Effector memory CD8-positive, alpha-beta T cell (primary cell): ENCODE measurements around the gene POU3F3.

Source experiments
- ATAC-seq: fragments of 150-1000 bp; cut with Tn5 transposase; replicated peaks from 2 replicates; pipeline ENCODE4 v1.10.0; 2021; ENCODE audit warnings: mild to moderate bottlenecking, moderate library complexity
- DNase-seq, 3 experiments: peaks; one replicate each; pipeline ENCODE4 v3.0.0; 2021
- H3K27ac Mint-ChIP-seq, 2 donors: one replicate each; pipeline ENCODE4 v1.8.0; 2022; ENCODE audit warnings: mild to moderate bottlenecking in 2 of 2, mixed read lengths in 2 of 2, moderate library complexity in 2 of 2
- H3K27me3 Mint-ChIP-seq, 2 donors: one replicate each; pipeline ENCODE4 v1.8.0; 2022; ENCODE audit warnings: mixed read lengths in 2 of 2
- H3K36me3 Mint-ChIP-seq: one replicate; pipeline ENCODE4 v1.8.0; 2022; ENCODE audit warnings: mild to moderate bottlenecking, moderate library complexity, mixed read lengths; ENCODE audit not compliant: insufficient read depth
- H3K4me1 Mint-ChIP-seq, 2 donors: one replicate each; pipeline ENCODE4 v1.8.0; 2022; ENCODE audit warnings: low read depth in 2 of 2, mixed read lengths in 2 of 2
- H3K4me3 Mint-ChIP-seq, 2 donors: one replicate each; pipeline ENCODE4 v1.8.0; 2022; ENCODE audit warnings: mild to moderate bottlenecking in 2 of 2, mixed read lengths in 2 of 2, moderate library complexity in 2 of 2
- H3K9me3 Mint-ChIP-seq, 2 donors: one replicate each; pipeline ENCODE4 v1.8.0; 2022; ENCODE audit warnings: mixed read lengths in 2 of 2

POU3F3 gene

GRCh38 chr2:104859766-104860450, 6.0 kb downstream of the POU3F3 start:
- Mint-ChIP-seq H3K27ac (no peak overlapping the region), H3K27me3 (peaks cover 74 to 85% of the 10 kb centered on the region in 2 donors), H3K9me3 (peaks cover 0 to 3% of the 10 kb centered on the region in 2 donors), H3K4me1 (peaks cover 8 to 11% of the 10 kb centered on the region in 2 donors), H3K36me3 (peaks cover 7% of the 10 kb centered on the region), H3K4me3 (no peak overlapping the region)
- no peak for ATAC-seq
- DNase-seq = no peak

- no peak for DNase-seq
- Mint-ChIP-seq H3K4me1 (peaks cover 8 to 11% of the 10 kb centered on the region in 2 donors), H3K4me3 (no peak overlapping the region), H3K36me3 (peaks cover 7% of the 10 kb centered on the region), H3K27me3 (peaks cover 79 to 88% of the 10 kb centered on the region in 2 donors), H3K9me3 (peaks cover 0 to 3% of the 10 kb centered on the region in 2 donors), H3K27ac (no peak overlapping the region)
- ATAC-seq = no peak
Observed at GRCh38 chr2:104860451-104860790, 6.5 kb downstream of the POU3F3 start.

- Mint-ChIP-seq H3K27ac (no peak overlapping the region), H3K27me3 (peaks cover 90 to 99% of the 10 kb centered on the region in 2 donors), H3K36me3 (peaks cover 9% of the 10 kb centered on the region), H3K4me3 (no peak overlapping the region), H3K4me1 (peaks cover 8 to 11% of the 10 kb centered on the region in 2 donors), H3K9me3 (peaks cover 0 to 3% of the 10 kb centered on the region in 2 donors)
- ATAC-seq (no peak), DNase-seq (no peak)
Observed at GRCh38 chr2:104861351-104862057, 7.6 kb downstream of the POU3F3 start.

GRCh38 chr2:104862058-104862941, 8.4 kb downstream of the POU3F3 start:
- DNase-seq = no peak
- no peak overlapping the region for H3K4me3 Mint-ChIP-seq
- H3K27ac Mint-ChIP-seq = no peak overlapping the region
- ATAC-seq = no peak
- peaks cover 9% of the 10 kb centered on the region for H3K36me3 Mint-ChIP-seq
- H3K9me3 Mint-ChIP-seq = peaks cover 0 to 3% of the 10 kb centered on the region in 2 donors
- H3K4me1 Mint-ChIP-seq = peaks cover 6 to 8% of the 10 kb centered on the region in 2 donors
- H3K27me3 Mint-ChIP-seq = peaks cover 92 to 100% of the 10 kb centered on the region in 2 donors

GRCh38 chr2:104863146-104863467, 9.2 kb downstream of the POU3F3 start:
- H3K36me3 Mint-ChIP-seq = peaks cover 9% of the 10 kb centered on the region
- peaks cover 92 to 100% of the 10 kb centered on the region in 2 donors for H3K27me3 Mint-ChIP-seq
- DNase-seq = no peak
- H3K4me3 Mint-ChIP-seq = no peak overlapping the region
- peaks cover 0 to 3% of the 10 kb centered on the region in 2 donors for H3K9me3 Mint-ChIP-seq
- no peak overlapping the region for H3K27ac Mint-ChIP-seq
- H3K4me1 Mint-ChIP-seq = peaks cover 3 to 5% of the 10 kb centered on the region in 2 donors
- ATAC-seq = no peak

GRCh38 chr2:104863468-104864279, 9.8 kb downstream of the POU3F3 start:
- peaks cover 0 to 3% of the 10 kb centered on the region in 2 donors for H3K9me3 Mint-ChIP-seq
- no peak overlapping the region for H3K27ac Mint-ChIP-seq

GRCh38 chr2:104864280-104865095, 10.6 kb downstream of the POU3F3 start:
- no peak for DNase-seq
- Mint-ChIP-seq H3K27me3 (peaks cover 80 to 100% of the 10 kb centered on the region in 2 donors), H3K27ac (no peak overlapping the region), H3K4me1 (peaks cover 3 to 5% of the 10 kb centered on the region in 2 donors), H3K36me3 (peaks cover 9% of the 10 kb centered on the region), H3K4me3 (no peak overlapping the region), H3K9me3 (peaks cover 0 to 3% of the 10 kb centered on the region in 2 donors)
- no peak for ATAC-seq

More at GRCh38 chr2:104863468-104864279, 9.8 kb downstream of the POU3F3 start:
- ATAC-seq (no peak), DNase-seq (no peak)
- H3K27me3 Mint-ChIP-seq = peaks cover 88 to 100% of the 10 kb centered on the region in 2 donors
- H3K4me3 Mint-ChIP-seq = no peak overlapping the region
- H3K36me3 Mint-ChIP-seq = peaks cover 9% of the 10 kb centered on the region
- peaks cover 3 to 5% of the 10 kb centered on the region in 2 donors for H3K4me1 Mint-ChIP-seq

GRCh38 chr2:104865096-104865470, 11.2 kb downstream of the POU3F3 start:
- Mint-ChIP-seq H3K27me3 (peaks cover 75 to 100% of the 10 kb centered on the region in 2 donors), H3K9me3 (peaks cover 0 to 3% of the 10 kb centered on the region in 2 donors), H3K36me3 (peaks cover 9% of the 10 kb centered on the region), H3K4me1 (peaks cover 3 to 5% of the 10 kb centered on the region in 2 donors), H3K4me3 (no peak overlapping the region), H3K27ac (no peak overlapping the region)
- no peak for DNase-seq
- no peak for ATAC-seq

- peaks cover 3 to 5% of the 10 kb centered on the region in 2 donors for H3K4me1 Mint-ChIP-seq
- H3K27me3 Mint-ChIP-seq = peaks cover 78 to 100% of the 10 kb centered on the region in 2 donors
- H3K36me3 Mint-ChIP-seq = peaks cover 9% of the 10 kb centered on the region
- peaks cover 0 to 3% of the 10 kb centered on the region in 2 donors for H3K9me3 Mint-ChIP-seq
- no peak for DNase-seq
- no peak overlapping the region for H3K27ac Mint-ChIP-seq
- H3K4me3 Mint-ChIP-seq = no peak overlapping the region
- no peak for ATAC-seq
Observed at GRCh38 chr2:104866122-104866864, 12.4 kb downstream of the POU3F3 start.

GRCh38 chr2:104866883-104867812, 13.2 kb downstream of the POU3F3 start:
- peaks cover 0 to under 1% of the 10 kb centered on the region in 2 donors for H3K9me3 Mint-ChIP-seq
- peaks cover 78 to 100% of the 10 kb centered on the region in 2 donors for H3K27me3 Mint-ChIP-seq
- H3K36me3 Mint-ChIP-seq = peaks cover 3% of the 10 kb centered on the region
- no peak for ATAC-seq
- peaks cover 3 to 6% of the 10 kb centered on the region in 2 donors for H3K4me1 Mint-ChIP-seq
- no peak overlapping the region for H3K4me3 Mint-ChIP-seq
- no peak for DNase-seq
- H3K27ac Mint-ChIP-seq = no peak overlapping the region
